Lung (tissue), 12 donors: ENCODE results near the gene NEK7. TPM values are rescaled to one million over a fixed set of nuclear protein-coding genes. Genes with fewer than 3 reads are reported as not detected.

Experiments
- ATAC-seq: fragments of 200-7000 bp; cut with Tn5 transposase; one replicate; pipeline ENCODE4 v1.9.1; 2020; ENCODE audit warnings: moderate number of reproducible peaks; ENCODE audit not compliant: insufficient read depth, low FRiP score
- DNase-seq, 3 donors: peaks; one replicate each; pipeline ENCODE4 v3.0.0-alpha.2; 2013 to 2017
- H3K27ac ChIP-seq, 2 donors: one replicate each; pipeline ENCODE4 v1.5.1; 2013; ENCODE audit warnings: mild to moderate bottlenecking in 2 of 2, moderate library complexity in 2 of 2, control low read depth in 1 of 2, inconsistent platforms in 1 of 2, low read depth in 1 of 2, low read length in 1 of 2
- H3K27me3 ChIP-seq, 3 donors: one replicate each; pipeline ENCODE4 v1.5.1; 2013; ENCODE audit warnings: low read length in 2 of 3; ENCODE audit not compliant: control insufficient read depth in 3 of 3, insufficient read depth in 3 of 3
- H3K36me3 ChIP-seq, 4 donors: one replicate each; pipeline ENCODE4 v1.5.1; 2013; ENCODE audit warnings: low read length in 4 of 4, mild to moderate bottlenecking in 1 of 4, moderate library complexity in 1 of 4; ENCODE audit not compliant: control insufficient read depth in 4 of 4, insufficient read depth in 4 of 4
- H3K4me1 ChIP-seq, 5 donors: one replicate each; pipeline ENCODE4 v1.5.1; 2013; ENCODE audit warnings: low read length in 5 of 5, mild to moderate bottlenecking in 2 of 5, moderate library complexity in 1 of 5; ENCODE audit not compliant: control insufficient read depth in 5 of 5, insufficient read depth in 5 of 5
- H3K4me3 ChIP-seq: one replicate; pipeline ENCODE4 v1.5.1; 2013; ENCODE audit warnings: mild to moderate bottlenecking, control low read depth, moderate library complexity
- H3K9ac ChIP-seq, 2 donors: one replicate each; pipeline ENCODE4 v1.5.1; 2013; ENCODE audit warnings: low read length in 2 of 2, control low read depth in 1 of 2; ENCODE audit not compliant: insufficient read depth in 1 of 2
- H3K9me3 ChIP-seq, 4 donors: one replicate each; pipeline ENCODE4 v1.5.1; 2013; ENCODE audit warnings: low read length in 3 of 4, mild to moderate bottlenecking in 1 of 4, moderate library complexity in 1 of 4; ENCODE audit not compliant: control insufficient read depth in 4 of 4, insufficient read depth in 3 of 4
- CTCF ChIP-seq: IDR thresholded peaks from 2 replicates; pipeline ENCODE4 v1.5.1; 2012; ENCODE audit warnings: mild to moderate bottlenecking; ENCODE audit errors: control extremely low read depth, extremely low read depth
- WGBS, 2 donors: extraction: QIAGEN DNeasy Blood & Tissue Kit; methylation state at CpG; one replicate each; pipeline ENCODE4 v1.1.7; 2013; 5-methylcytosine and 5-hydroxymethylcytosine counted together
- polyA plus RNA-seq, 2 donors: library from polyadenylated mRNA; stranded (reverse); fragments of 200-250 nt; gene quantifications; one replicate each; pipeline ENCODE4 v1.2.1, GENCODE V29; 2013
- total RNA-seq, 2 donors: library from RNA; depleted of rRNA in 1 of 2; stranded (reverse); fragments of >200 nt in 1 of 2; gene quantifications; one replicate each; pipeline ENCODE4 v1.2.1, GENCODE V29; 2014 to 2021
- donor health status: control.
- donor health status: control.
- donor health status: Bipolar disorder and iron deficiency.
- donor health status: healthy.
- donor health status: DM: yes; HTN: yes; CAD: no.

Gene NEK7
- total and polyA plus RNA-seq, 4 donors: 23.9 to 132 (median 64.2) TPM

- TF ChIP-seq CTCF: no peak
- no peak for ATAC-seq
- Histone ChIP-seq H3K9me3 (no peaks in the 10 kb centered on the region), H3K4me1 (peaks cover 0 to 24% (median 8%) of the 10 kb centered on the region in 5 donors), H3K36me3 (peaks cover 0 to 8% (median 3%) of the 10 kb centered on the region in 4 donors), H3K27ac (peak overlapping the region in 1 of 2 donors; percentile 85), H3K4me3 (no peak overlapping the region), H3K27me3 (no peaks in the 10 kb centered on the region), H3K9ac (no peak overlapping the region)
- no peak for DNase-seq
These were observed 110.3 kb downstream of the NEK7 start for GRCh38 chr1:198267056-198267455.

- Histone ChIP-seq H3K4me3 (no peak overlapping the region), H3K9me3 (no peaks in the 10 kb centered on the region), H3K27me3 (no peaks in the 10 kb centered on the region), H3K27ac (peak overlapping the region in 1 of 2 donors; percentile 81), H3K4me1 (peaks cover 0 to 33% (median 9%) of the 10 kb centered on the region in 5 donors), H3K9ac (no peak overlapping the region), H3K36me3 (peaks cover 0 to 8% (median 3%) of the 10 kb centered on the region in 4 donors)
- no peak for TF ChIP-seq CTCF
- 93 to 98% methylated on average over 4 of the region's 4 CpGs for WGBS, 2 donors
- no peak for ATAC-seq
- DNase-seq: no peak
These were observed 111.1 kb downstream of the NEK7 start for GRCh38 chr1:198267921-198268320.

- Histone ChIP-seq H3K4me1 (peaks cover 0 to 36% (median 19%) of the 10 kb centered on the region in 5 donors), H3K36me3 (peaks cover 0 to 8% (median 3%) of the 10 kb centered on the region in 4 donors), H3K27me3 (no peaks in the 10 kb centered on the region), H3K4me3 (no peak overlapping the region), H3K27ac (peak overlapping the region; percentile 24 to 73), H3K9me3 (no peaks in the 10 kb centered on the region), H3K9ac (no peak overlapping the region)
- TF ChIP-seq CTCF: no peak
- WGBS, 2 donors: 33 to 39% methylated on average over 3 of the region's 3 CpGs
- DNase-seq (no peak), ATAC-seq (no peak)
These were observed 112.2 kb downstream of the NEK7 start for GRCh38 chr1:198268784-198269645.

DNA sequence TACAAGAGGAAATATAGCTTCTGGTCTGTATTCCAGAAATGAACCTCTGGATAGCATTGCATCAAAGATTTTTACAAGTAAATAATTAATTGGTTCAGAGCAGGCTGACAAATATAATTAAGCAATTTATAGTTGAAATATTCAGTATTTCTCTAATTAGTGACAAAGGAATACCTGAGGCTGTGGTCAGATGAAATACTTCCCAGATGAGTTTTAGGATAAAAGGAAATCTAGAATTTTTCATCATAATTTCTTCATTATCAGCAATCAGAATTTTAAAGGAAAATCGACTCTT is 112.8 kb downstream of the NEK7 start:
- DNase-seq: no peak
- WGBS, 2 donors: 94 to 98% methylated on average over 1 of the region's 1 CpG
- no peak overlapping the region for H3K4me3 ChIP-seq
- H3K27ac ChIP-seq: peak overlapping the region in 1 of 2 donors; percentile 9
- H3K9ac ChIP-seq: no peak overlapping the region
- H3K9me3 ChIP-seq: no peaks in the 10 kb centered on the region
- peaks cover 0 to 8% (median 3%) of the 10 kb centered on the region in 4 donors for H3K36me3 ChIP-seq
- H3K4me1 ChIP-seq: peaks cover 0 to 36% (median 18%) of the 10 kb centered on the region in 5 donors
- no peak for TF ChIP-seq CTCF
- ATAC-seq: no peak
- H3K27me3 ChIP-seq: no peaks in the 10 kb centered on the region
